Stimulated activated CD4-positive, alpha-beta T cell treated with anti-CD3 and anti-CD28 coated beads, Interleukin-2, amount 100 ng/mL, for 48 hours (primary cell): ENCODE results near the gene CLDND1.

ENCODE experiments used
- DNase-seq, 2 donors: peaks; one replicate each; pipeline ENCODE4 v3.0.0-alpha.2; 2020

Gene CLDND1

DNA sequence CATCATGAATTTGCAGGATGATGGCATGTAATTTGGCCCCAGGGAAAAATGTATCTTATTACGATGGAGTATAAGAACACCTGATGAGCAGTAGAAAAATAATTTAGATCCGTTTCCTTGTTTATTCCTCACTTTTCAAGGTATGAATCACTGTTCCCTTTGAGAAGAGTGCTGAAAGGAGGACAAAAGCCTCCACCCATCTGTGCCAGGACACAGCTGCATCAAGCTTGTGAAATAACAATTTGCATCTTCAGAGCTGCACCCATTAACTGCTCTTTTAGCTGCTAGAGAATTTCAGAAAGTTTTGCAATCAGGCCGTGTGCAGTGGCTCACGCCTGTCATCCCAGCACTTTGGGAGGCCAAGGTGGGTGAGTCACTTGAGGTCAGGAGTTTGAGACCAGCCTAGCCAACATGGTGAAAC, 9.6 kb downstream of the CLDND1 start:
- no peak for DNase-seq

DNA sequence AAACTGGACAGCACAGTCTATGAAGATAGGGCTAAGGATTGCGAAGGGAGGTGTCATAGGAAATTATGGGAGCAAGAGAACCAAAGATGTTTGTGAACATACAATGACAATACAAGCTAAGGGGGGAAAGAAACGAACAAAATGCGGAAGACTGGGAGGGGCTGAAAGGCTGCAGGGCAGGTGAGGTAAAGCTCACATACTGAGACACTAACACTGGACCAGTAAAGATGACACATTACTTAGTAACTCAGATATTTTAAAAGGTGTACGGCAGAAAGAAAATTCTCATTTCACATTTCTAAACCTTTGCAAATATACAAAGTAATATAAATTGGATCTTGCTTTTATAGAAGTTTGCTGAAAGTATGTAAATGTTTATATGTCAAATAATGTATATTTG, 10.1 kb downstream of the CLDND1 start:
- no peak for DNase-seq

GRCh38 chr3:98508582-98508981, 14.1 kb downstream of the CLDND1 start:
- no peak for DNase-seq

GRCh38 chr3:98504539-98504938, 18.2 kb downstream of the CLDND1 start:
- DNase-seq, result no peak

DNA sequence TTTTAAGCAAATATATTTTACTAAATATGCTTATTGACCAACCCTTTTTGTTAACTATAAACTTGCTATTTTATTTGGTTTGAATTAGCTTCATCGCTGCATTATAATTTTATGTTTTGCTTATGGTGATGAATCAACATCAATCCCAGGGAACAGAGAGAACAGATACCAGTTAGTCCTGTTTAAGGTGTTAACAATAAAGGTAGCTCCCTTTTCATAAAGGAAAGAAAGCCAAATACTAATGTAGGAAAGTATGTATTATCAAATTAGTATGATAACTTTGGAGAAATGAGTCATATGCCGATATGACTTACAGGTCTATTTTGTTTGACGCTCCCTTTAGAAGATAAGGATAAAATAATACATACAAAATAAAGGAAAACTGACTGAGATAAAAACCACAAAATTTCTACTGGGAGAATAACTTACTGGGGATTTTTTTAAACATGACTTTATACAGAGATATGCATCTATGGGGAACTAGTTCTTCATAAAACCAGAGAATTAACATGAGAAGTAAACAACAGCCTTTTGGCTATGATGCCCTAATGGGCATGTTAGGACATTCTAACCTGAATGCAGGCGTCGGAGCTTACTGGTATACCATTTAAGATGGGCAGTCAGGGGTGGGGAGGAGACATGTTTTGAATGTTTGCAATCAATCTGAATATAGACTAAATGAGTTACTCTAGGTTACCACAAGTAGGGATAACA, 20.7 kb downstream of the CLDND1 start:
- DNase-seq, result no peak

DNA sequence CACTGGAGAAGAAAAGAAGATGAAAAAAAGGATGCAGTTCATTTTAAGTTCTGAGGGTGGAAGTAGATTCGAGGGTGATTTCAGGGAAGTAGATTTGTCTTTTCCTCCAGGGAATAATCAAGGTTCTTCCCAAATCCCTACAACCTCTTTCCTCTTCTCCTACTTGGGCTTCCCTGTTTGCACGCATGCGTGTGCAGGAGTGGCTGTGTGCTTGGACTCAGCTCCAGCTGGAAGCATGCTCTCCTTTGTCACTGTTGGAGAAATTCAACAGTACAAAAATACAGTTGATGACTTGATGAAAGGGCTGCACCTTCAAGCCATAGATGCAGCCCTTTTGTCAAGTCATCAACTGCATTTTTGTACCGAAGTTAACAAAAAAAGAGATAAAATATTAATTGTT, 21.4 kb downstream of the CLDND1 start:
- DNase-seq, result no peak

DNA sequence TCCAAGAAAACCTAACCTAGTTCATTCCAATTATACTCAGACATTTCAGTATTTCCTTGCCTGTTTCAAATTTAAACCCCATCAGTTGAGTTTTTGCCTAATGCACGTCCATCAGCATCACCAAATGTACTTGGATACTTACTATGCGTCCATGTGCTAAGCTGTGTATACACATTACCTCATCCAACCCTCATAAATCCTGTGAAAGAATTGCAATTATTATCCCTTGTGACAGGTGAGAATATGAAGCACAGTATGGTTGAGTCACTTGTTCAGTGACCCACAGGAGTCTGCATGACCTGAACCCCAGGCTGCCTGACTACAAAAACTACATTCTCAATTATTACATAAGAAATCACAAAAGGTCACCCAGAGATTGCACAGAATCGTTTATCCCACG, 22.7 kb downstream of the CLDND1 start:
- DNase-seq, result no peak

- DNase-seq, result no peak
These were observed 25.3 kb downstream of the CLDND1 start, which contains the start of gene OR5K2 for GRCh38 chr3:98497381-98497780. TSS of gene OR5K2 (plus strand) at chr3:98497681. CDS start at chr3:98497681, 0 bp downstream.

DNA sequence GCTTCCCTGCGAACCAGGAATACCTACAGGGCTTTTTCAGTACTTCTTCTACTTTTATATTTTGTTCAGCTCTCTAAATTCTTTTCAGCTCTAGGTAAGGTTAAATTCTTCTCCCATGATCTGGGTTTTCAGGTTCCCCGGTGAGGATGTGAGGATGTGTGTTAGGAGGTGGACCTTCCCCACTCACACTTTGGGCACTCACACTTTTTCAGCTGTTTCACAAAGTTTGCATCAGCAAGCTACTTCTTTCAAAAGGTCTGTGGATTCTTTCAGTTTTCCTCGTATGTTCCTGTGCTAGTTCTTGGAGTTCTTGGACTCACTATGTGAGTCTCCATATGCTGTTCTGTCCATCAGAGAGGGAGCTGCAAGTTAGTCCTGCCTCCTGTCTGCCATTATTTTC, 39.1 kb downstream of the CLDND1 start:
- DNase-seq, result no peak

DNA sequence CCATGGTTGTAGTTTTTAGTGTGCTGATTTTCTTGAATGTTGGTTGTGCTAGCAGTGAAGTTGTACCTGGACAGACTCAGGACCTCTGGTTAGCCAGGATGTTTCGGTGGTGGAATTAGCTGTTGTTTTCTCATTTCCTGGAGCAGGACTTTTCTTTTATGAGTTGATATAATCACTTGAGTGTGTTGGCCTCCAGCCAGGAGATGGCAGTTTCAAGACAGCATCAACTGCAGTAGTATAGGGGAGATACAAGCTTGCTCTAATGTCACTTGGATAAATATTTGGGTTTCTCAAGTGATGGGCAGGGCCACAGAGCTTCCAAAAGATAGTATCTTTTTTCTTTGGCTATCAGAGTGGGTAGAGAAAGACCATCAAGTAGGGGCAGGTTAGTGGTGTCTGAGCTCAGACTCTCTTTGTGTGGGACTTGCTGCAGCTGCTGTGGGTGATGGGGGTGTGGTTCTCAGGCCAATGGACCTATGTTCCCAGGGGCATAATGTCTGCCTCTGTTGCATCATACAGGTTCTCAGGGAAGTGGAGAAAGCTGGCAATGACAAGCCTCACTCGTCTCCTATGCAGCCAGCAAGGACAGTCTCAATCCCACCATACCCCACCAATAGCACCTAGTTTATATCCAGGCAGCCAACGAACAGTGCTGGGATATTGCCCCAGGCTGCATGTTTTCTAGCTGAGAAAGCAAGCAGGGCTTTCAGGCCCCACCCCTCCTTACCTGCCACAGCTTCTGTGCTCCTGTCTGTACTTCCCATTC, 39.8 kb downstream of the CLDND1 start:
- no peak for DNase-seq
